ENCODE data around the gene CFAP45.

The CFAP45 gene

DNA sequence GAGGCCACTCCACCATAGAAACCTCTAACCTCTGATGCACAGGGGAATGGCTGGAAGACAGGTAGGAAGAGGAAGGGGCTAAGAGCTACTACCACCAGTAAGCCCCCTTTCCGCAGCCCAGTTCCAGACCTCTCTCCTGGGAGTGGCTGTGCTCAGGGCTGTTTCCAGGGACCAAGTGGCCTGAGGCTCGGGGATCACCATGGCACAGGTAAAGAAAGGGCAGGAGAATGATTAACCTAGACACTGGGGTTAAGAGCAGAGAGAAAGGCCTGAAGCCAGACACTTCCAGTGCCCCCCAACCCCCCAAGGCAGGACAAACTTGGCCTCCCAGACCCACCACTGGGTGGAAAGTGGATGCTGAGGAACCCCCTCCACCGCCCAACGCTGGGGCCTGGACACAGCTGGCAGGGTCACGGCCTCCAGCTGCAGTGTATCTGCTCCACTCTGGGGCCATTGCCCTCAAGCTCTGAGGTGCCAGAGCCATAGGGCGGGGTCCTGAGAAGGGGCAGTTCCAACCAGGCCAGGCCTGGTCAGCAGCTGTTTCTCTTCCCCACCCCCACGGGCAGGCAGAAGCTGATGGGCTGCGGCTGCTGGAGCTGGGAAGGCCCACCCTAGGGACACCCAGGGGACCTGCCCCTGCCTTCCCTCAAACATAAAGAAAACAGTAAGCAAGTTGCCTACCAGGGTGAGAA, 22.7 kb upstream of the CFAP45 start:
- Histone ChIP-seq H3K4me3 (ENCODE audit: low read depth in 1 of 2, low read length in 1 of 2) (peak overlapping the region; percentile 88 to 100), H3K27me3 (no peaks in the 10 kb centered on the region), H3K27ac (peak overlapping the region; percentile 97), H3K4me1 (ENCODE audit: control insufficient read depth in 1 of 2, insufficient read depth in 1 of 2, low read depth in 1 of 2, low read length in 1 of 2) (peaks cover 55 to 64% of the 10 kb centered on the region in 2 experiments), H3K36me3 (peaks cover 38% of the 10 kb centered on the region), H3K9me3 (no peaks in the 10 kb centered on the region)
- TF ChIP-seq, protein P1, sequence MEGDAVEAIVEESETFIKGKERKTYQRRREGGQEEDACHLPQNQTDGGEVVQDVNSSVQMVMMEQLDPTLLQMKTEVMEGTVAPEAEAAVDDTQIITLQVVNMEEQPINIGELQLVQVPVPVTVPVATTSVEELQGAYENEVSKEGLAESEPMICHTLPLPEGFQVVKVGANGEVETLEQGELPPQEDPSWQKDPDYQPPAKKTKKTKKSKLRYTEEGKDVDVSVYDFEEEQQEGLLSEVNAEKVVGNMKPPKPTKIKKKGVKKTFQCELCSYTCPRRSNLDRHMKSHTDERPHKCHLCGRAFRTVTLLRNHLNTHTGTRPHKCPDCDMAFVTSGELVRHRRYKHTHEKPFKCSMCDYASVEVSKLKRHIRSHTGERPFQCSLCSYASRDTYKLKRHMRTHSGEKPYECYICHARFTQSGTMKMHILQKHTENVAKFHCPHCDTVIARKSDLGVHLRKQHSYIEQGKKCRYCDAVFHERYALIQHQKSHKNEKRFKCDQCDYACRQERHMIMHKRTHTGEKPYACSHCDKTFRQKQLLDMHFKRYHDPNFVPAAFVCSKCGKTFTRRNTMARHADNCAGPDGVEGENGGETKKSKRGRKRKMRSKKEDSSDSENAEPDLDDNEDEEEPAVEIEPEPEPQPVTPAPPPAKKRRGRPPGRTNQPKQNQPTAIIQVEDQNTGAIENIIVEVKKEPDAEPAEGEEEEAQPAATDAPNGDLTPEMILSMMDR (IDR thresholded peaks at IDR 0.05) = no peak

DNA sequence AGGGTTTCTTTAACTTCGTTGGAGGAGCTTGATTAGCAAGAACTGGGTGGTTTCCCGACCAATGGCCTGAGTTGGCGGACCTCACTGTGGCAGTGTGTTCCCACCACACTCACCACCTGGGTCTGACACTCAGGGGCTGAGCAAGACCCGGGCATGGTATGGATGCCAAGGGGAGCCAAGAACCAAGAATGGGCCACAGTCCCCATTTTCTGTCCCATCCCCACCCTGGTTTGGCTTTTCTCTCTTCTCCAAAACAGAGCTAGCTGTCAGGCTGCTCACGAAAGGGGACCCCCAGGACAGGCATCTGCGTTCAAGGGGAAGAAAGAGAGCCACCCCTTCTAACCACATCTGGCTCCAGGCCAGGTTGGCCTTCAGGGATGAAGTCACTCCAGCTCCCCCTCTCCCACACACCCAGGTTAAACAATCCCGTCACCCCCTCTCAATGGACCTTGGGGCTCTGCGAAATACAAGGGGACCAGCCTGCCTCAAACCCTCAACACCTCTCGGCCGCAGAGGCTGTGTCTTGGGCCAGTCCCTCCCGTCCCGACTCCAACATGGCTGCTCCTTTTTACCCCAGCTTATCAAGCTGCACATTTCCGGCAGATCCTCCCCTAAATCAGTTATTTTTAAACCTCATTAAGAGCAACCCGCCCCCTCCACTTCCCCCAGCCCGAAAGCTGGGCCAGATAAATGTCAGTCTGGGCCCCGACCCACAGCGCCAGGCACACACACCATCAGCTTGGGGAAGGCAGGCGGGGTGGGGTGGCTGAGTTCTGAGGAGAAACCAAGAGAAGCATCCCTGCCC, 21.9 kb upstream of the CFAP45 start:
- TF ChIP-seq, protein P1 (IDR thresholded peaks at IDR 0.05) = no peak
- Histone ChIP-seq H3K27ac (peak overlapping the region; percentile 97), H3K4me3 (ENCODE audit: low read depth in 1 of 2, low read length in 1 of 2) (peak overlapping the region; percentile 88 to 100), H3K36me3 (peaks cover 45% of the 10 kb centered on the region), H3K9me3 (no peaks in the 10 kb centered on the region), H3K27me3 (no peaks in the 10 kb centered on the region), H3K4me1 (ENCODE audit: control insufficient read depth in 1 of 2, insufficient read depth in 1 of 2, low read depth in 1 of 2, low read length in 1 of 2) (peaks cover 55 to 66% of the 10 kb centered on the region in 2 experiments)

DNA sequence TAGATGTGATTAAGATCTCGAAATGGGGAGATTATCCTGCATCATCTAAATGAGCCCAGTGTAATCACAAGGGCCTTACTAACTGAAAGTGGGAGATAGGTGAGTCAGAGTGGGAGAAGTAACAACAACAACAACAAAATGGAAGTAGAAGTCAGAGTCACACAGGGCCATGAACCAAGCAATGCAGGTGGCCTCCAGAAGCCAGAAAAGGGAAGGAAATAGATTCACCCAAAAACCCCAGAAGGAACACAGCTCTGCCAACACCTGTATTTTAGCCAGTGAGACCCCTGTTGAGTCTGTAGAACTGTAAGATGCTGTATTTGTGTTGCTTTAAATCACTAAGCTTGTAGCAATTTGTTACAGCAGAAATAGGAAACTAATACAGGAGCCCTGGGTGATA, 21.3 kb upstream of the CFAP45 start:
- peak overlapping the region; percentile 97 for H3K27ac ChIP-seq
- peaks cover 53 to 63% of the 10 kb centered on the region in 2 experiments for H3K4me1 ChIP-seq (ENCODE audit: control insufficient read depth in 1 of 2, insufficient read depth in 1 of 2, low read depth in 1 of 2, low read length in 1 of 2)
- H3K36me3 ChIP-seq = peaks cover 52% of the 10 kb centered on the region
- H3K27me3 ChIP-seq = no peaks in the 10 kb centered on the region
- peak overlapping the region; percentile 88 to 100 for H3K4me3 ChIP-seq (ENCODE audit: low read depth in 1 of 2, low read length in 1 of 2)
- TF ChIP-seq, protein P1 (IDR thresholded peaks at IDR 0.05) = no peak
- no peaks in the 10 kb centered on the region for H3K9me3 ChIP-seq

DNA sequence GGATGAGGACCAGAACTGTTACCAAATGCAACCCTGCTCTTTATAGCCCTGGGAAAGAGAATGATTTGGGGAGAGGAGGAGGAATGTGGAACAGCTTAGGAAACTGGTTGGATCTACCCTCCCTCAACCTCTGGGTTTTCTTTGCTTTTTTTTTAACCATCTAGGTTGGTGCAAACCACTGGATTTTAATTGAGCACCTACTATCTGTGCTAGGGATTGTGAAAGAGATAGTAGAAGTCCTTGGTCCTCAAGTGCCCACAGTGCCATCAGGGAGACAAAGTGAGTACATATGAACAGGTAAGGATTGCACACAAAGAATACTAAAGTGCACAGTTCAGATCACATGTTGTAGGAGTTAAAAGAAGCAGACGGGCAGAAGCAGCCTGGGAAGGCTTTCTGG, 20.7 kb upstream of the CFAP45 start:
- TF ChIP-seq, protein P1 (IDR thresholded peaks at IDR 0.05) = no peak
- Histone ChIP-seq H3K36me3 (peaks cover 58% of the 10 kb centered on the region), H3K4me3 (ENCODE audit: low read depth in 1 of 2, low read length in 1 of 2) (peak overlapping the region; percentile 88 to 100), H3K9me3 (no peaks in the 10 kb centered on the region), H3K4me1 (ENCODE audit: control insufficient read depth in 1 of 2, insufficient read depth in 1 of 2, low read depth in 1 of 2, low read length in 1 of 2) (peaks cover 47 to 57% of the 10 kb centered on the region in 2 experiments), H3K27ac (peak overlapping the region; percentile 97), H3K27me3 (no peaks in the 10 kb centered on the region)

DNA sequence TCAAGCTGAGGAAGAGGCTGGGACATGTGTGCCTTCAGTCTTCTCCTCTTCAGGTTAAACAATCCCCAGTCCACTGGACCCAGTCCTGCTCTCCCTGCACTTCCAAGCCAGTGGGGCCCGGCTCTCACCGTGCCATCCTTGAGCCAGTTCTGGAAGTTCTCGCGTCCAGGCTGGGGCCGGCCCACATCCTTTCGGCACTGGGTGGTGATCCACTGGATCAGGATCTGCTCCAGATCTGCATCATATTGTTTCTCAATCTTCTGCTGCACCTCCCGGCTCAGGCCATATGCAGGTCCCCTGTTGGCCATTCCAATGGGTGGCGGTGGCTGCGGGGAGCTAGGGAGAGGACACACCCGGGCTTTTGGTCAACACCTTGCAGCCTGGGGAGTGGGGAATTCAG, 20.2 kb upstream of the CFAP45 start:
- H3K4me3 ChIP-seq (ENCODE audit: low read depth in 1 of 2, low read length in 1 of 2) = peak overlapping the region; percentile 88 to 100
- H3K9me3 ChIP-seq = no peaks in the 10 kb centered on the region
- TF ChIP-seq, protein P1 (IDR thresholded peaks at IDR 0.05) = no peak
- peak overlapping the region; percentile 97 for H3K27ac ChIP-seq
- peaks cover 46 to 55% of the 10 kb centered on the region in 2 experiments for H3K4me1 ChIP-seq (ENCODE audit: control insufficient read depth in 1 of 2, insufficient read depth in 1 of 2, low read depth in 1 of 2, low read length in 1 of 2)
- no peaks in the 10 kb centered on the region for H3K27me3 ChIP-seq
- H3K36me3 ChIP-seq = peaks cover 62% of the 10 kb centered on the region
